ENCODE data around the gene BEGAIN. TPM values are rescaled to one million over a fixed set of nuclear protein-coding genes. Genes with fewer than 3 reads are reported as not detected.

Gene BEGAIN
- polyA plus RNA-seq, 3 donors, result 0.34 to 11.7 (median 0.85) TPM

DNA sequence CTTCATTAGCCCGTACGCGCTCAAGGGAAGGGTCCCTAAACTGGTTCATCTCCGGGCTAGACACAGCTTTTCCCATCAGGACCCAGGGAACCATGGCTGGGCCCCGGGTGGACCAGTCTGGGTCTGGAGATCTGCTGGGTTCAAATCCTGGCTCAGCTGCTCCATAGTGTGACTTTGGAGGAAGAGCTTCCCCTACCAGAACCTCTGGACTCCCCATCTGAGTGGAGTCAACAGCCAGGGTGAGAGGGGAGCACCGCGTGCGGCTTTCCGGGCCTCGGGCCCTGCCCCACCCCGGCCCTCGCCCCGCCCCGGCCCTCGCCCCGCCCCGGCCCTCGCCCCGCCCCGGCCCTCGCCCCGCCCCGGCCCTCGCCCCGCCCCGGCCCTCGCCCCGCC is 41.2 kb downstream of the BEGAIN start:
- WGBS, 3 donors, result 29 to 41% (median 41%) methylated on average over 10 to 18 of the region's 28 CpGs
- H3K27ac ChIP-seq (ENCODE audit: low read depth, low read length), result no peak overlapping the region

DNA sequence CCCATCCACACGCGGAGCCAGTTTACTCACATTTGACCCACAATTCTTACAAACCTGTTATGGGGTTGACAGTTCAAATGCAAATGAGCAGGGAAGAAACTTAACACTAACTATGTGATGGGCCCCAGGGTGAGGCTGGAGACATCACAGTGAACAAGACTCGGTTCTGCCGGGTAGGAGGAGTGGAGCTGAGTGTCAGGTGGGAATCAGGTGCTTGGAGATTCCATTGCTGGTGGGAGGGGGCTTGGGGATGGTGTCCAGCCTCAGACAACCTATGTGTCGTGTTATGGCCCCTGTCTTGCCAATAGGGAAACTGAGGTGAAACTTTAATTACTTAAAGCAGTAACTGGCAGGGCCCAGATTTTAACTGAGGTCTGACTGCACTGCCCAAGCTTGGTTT is 41.9 kb downstream of the BEGAIN start:
- H3K27ac ChIP-seq (ENCODE audit: low read depth, low read length), result no peak overlapping the region
- WGBS, 3 donors, result 87 to 90% (median 88%) methylated on average over 5 of the region's 5 CpGs

DNA sequence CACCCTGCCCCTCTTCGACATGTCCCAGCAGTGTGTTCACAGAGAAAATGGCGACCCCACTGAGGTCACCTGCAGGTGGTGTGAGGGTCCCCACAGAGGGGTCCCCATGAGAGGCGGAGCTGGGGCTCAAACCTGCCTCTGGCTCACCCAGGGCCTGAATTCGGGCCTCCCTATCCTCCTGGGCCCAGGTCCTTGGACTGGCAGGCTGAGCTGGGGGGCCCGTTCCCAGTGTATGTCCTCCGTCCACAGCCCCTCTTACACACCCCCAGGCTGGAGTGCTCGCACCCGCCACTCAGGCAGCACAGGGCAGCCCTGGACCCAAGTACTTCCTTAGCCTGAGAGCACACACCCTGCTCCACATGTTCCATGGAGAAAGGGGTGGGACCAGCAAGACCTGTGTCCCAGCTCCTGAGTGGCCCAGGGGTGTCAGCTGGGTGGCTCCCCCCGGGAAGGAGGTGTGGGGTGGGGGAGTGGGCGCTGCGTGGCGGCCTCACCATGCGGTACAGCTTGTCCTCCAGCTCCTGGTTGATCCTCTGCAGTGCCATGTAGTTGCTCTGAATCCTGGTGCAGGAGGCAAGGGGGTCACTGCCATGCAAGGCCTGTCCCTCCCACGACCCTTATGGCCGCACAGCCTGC is 42.6 kb downstream of the BEGAIN start:
- no peak overlapping the region for H3K27ac ChIP-seq (ENCODE audit: low read depth, low read length)
- WGBS, 3 donors, result 90 to 93% (median 90%) methylated on average over 15 of the region's 15 CpGs

DNA sequence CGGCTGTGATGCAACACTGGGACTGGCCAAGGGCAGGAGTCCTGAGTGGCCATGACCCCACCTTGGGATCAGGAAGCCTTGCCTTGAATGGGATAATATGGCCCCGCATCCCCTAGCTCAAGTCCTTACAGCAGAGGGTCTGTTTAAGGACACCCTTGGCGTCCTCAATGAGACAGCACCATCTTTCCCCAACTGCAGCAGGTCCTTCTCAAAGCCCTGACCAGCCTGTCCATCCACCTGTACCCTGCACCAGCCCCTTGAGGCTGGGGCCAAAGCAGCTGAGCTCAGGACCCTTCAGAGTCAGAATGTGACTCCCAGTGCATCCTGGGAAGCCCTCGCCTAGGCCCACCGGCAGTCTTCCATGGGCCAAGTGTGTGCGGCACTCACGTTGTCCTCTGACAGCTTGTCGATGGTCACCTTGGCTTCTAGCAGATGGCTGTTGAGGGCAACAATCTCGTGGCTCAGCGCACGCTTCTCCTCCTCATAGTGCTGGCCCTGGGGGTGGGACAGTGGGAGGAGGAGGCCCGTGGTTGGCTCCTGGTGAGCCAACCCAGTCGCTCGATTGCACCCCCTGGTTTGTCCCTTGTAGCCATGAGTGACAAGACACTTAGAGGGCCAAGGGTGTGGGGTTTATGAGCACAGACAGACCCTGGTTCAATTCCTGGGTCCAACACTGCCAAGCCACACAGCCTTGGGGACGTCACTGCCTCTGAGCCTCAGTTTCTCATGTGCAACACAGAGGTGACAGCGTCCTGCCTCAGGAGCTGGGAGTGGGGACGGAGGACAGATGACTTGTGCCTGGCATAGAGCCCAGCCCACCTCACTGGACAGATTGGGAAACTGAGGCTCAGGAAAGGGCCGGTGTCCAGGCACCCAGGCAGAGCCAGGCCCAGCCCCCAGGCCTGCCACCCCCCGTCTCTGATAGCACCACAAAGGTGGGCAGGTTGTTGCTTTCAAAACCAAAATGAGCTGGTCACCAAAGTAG is 43.5 kb downstream of the BEGAIN start:
- WGBS, 3 donors, result 89 to 92% (median 92%) methylated on average over 19 of the region's 19 CpGs
- H3K27ac ChIP-seq (ENCODE audit: low read depth, low read length), result no peak overlapping the region

DNA sequence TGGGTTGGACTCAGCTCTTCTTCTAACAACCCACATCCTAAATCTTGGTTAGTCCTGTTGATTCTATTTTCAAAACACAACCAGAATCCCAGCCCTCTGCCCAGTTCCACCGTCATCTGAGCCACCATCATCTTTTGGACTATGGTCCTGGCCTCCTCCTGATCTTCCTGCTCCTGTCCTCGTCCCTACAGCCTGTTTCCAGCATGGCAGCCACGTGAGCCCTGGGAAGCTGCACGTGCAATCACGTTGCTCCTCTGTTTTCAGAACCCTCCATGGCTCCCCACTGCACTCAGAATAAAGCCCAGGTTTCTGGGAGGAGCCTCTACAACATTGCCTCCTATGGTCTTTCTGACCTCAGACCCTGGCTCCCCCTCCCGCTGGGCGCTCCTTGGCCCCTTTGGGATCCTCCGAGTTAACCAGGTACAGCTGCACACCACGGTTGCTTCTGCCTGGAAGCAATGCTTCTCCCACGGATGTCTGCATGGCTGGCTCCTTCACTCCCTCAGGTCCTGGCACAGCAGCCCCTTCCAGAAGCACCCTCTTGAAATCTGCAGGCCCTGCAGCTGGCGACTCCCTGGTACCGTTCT is 44.5 kb downstream of the BEGAIN start:
- 85 to 90% (median 88%) methylated on average over 12 of the region's 12 CpGs for WGBS, 3 donors
- H3K27ac ChIP-seq (ENCODE audit: low read depth, low read length), result no peak overlapping the region

DNA sequence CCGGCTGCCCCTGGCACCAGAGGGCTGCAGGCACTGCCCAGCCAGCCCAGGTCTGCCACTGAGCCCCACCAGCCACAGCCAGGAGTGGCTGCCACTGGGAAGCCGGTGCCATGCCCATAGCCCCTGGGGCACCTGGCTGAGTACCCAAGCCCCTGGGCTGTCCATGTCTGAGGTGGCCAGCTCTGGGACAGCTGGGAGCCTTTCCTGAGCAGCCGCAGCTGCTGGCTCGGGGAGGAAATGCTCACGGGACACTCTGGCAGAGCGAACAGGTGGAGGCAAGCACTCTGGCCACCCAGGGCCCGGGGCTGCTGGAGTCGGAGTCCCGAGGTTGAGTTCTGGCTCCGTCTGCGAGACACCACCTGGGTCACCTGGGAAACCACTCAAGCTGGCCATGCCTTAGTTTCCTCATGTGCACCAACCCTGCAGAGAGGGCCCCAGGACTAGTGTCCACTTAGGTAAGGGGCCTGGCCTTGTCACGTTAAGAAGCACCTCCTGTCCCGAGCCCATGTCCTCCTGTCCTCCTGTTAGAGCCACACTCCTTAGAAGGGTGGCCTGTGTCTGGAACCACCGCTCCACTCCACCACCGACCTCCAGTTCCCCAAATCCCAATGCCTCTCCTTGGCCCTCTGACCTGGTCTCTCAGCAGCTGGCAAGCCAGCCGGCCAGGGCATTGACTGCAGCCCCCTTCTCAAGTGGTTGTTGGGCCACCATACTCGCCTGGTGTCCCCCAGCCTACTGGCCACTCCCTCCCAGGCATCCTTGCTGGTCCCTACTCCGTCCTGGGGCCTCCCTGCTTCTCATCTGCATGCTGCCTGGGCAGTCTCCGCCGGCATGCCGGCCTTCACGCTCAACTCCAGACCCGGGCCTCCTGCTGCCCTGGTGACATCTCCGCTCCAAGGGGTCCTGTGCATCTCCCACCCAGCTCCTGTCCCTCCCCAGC is 45.3 kb downstream of the BEGAIN start:
- H3K27ac ChIP-seq (ENCODE audit: low read depth, low read length), result no peak overlapping the region
- WGBS, 3 donors, result 72 to 91% (median 89%) methylated on average over 24 of the region's 24 CpGs

DNA sequence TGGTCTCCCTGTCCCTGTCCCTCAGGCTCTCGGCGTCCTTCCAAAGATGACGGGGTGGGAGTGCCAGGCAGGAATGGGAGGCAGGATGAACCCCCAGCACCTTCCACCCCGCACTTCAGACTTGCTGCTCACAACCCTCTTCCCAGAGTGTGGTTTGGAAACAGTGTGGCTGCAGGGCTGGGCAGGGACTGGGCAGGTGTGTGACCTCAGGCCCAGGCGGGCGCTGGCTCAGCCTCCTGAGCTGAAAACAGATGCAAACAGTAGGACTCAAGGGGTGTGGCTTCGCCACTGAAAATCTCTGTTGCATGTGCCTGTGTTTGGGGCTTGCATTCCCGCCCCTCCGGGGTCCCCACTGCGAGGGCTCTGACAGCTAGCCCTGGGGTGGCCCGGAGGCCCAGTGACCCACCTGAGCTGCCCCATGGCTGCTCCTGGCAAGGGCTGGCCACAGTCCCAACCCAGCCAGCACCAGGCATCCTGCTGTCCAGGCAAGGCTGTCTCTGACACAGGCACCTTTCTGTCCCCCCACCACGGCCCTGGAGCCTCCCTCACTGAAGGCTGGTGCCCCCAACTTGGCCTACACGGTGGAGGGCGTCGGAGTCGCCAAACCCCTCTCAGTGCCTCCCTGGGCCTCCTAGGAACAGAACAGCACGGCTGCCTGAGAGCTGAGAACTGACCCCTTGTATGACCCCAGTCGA is 46.1 kb downstream of the BEGAIN start:
- 64 to 93% (median 89%) methylated on average over 17 to 18 of the region's 18 CpGs for WGBS, 3 donors
- no peak overlapping the region for H3K27ac ChIP-seq (ENCODE audit: low read depth, low read length)

GRCh38 chr14:100540141-100540925 is 46.9 kb downstream of the BEGAIN start:
- no peak overlapping the region for H3K27ac ChIP-seq (ENCODE audit: low read depth, low read length)
- 69 to 93% (median 91%) methylated on average over 28 of the region's 28 CpGs for WGBS, 3 donors

- 84 to 93% (median 89%) methylated on average over 13 of the region's 13 CpGs for WGBS, 3 donors
- H3K27ac ChIP-seq (ENCODE audit: low read depth, low read length), result no peak overlapping the region
These were observed 47.5 kb downstream of the BEGAIN start for GRCh38 chr14:100539766-100540140.

DNA sequence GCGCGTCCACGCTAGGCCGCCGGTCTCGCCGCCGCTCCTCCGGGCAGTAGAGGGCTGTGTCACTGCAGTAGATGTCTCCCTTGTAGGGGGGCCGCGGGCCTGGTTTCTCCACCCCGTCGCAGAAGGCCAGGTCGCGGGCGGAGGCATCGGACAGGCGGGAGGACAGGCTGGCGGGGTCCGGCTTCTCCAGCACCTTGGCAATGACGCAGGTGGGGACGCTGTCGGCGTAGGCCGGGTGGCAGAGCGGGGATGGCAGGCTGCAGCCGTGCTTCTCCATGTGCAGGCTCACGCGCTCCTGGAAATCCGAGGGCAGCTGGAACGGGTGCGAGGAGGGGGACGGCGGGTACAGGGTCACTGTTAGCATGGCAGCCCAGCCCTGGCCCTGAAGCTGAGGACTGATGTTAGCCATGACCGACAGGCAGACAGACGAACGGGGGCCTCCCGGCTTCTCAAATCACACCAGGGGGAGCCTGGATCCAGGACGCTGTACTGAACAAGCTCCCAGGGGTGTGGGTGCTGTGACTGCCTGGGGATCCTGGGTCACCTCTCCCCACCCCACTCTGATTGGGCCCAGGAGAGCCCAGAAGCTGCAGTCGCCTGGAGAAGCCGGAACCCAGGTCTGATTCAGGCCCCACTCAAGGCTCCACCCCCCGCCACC is 48.1 kb downstream of the BEGAIN start:
- no peak overlapping the region for H3K27ac ChIP-seq (ENCODE audit: low read depth, low read length)
- 96 to 98% (median 96%) methylated on average over 39 to 42 of the region's 42 CpGs for WGBS, 3 donors

- 98% methylated on average over 53 to 69 of the region's 69 CpGs for WGBS, 3 donors
- H3K27ac ChIP-seq (ENCODE audit: low read depth, low read length), result no peak overlapping the region
These were observed 48.7 kb downstream of the BEGAIN start for GRCh38 chr14:100538351-100539002.

GRCh38 chr14:100537446-100538350 is 49.5 kb downstream of the BEGAIN start:
- 90 to 93% (median 92%) methylated on average over 39 to 53 of the region's 53 CpGs for WGBS, 3 donors
- H3K27ac ChIP-seq (ENCODE audit: low read depth, low read length), result no peak overlapping the region

GRCh38 chr14:100536721-100537445 is 50.3 kb downstream of the BEGAIN start:
- WGBS, 3 donors, result 71 to 91% (median 87%) methylated on average over 29 of the region's 29 CpGs

DNA sequence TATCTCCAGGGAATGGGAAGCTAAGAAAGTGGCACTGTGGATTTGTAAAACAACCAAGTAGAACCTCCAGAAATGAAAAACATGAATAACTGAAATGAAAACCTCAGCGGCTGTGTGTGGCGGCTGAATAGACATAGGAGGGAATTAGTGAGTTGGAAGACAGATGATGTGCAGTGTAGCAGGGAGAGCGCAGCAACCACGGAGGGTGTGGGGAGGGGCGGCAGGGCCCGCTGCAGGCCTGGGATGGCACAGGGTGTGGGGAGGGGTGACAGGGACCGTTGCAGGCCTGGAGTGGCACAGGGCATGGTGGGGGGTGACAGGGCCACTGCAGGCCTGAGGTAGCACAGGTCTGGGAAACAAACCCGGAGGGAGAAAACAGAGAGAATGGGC is 51.1 kb downstream of the BEGAIN start:
- WGBS, 3 donors, result 81 to 87% (median 86%) methylated on average over 8 of the region's 8 CpGs
- no peak overlapping the region for H3K27ac ChIP-seq (ENCODE audit: low read depth, low read length)

More at GRCh38 chr14:100536721-100537445, 50.3 kb downstream of the BEGAIN start:
- H3K27ac ChIP-seq (ENCODE audit: low read depth, low read length), result no peak overlapping the region

Data from adipose tissue (tissue), 3 donors.